SK-N-SH (cell line): ENCODE measurements around the gene CCDC174. TPM values are rescaled to one million over a fixed set of nuclear protein-coding genes. Genes with fewer than 3 reads are reported as not detected.
"Not testable (repeated sequence)": the region's sequence is repeated elsewhere in the genome, so short reads cannot be mapped to it uniquely, and the experiment has no call there.

Source experiments
- CTCF ChIA-PET: fragments of 300-600, 350-600 bp; formaldehyde crosslinking; extraction: SDS; loops from one replicate; lab custom pipeline; 2021; lab: Yijun Ruan, JAX
- POLR2A ChIA-PET: fragments of 350-600 bp; sonication (Branson Sonifier 250); formaldehyde crosslinking; extraction: SDS; loops from one replicate; lab custom pipeline; 2020; ENCODE audit warnings: antibody characterized with exemption, inconsistent platforms; lab: Yijun Ruan, JAX
- DNase-seq: peaks from one replicate; pipeline ENCODE4 v3.0.0; 2012
- H2AFZ ChIP-seq: fragments of 200-600 bp; sonication (generic); 2 replicates; pipeline ENCODE4 v1.8.1; 2016; ENCODE audit warnings: antibody characterized with exemption, mild to moderate bottlenecking, low read depth
- H3F3A ChIP-seq: fragments of 200-600 bp; sonication (generic); replicated peaks from 2 replicates; pipeline ENCODE3; 2016; ENCODE audit warnings: antibody characterized with exemption, mild to moderate bottlenecking; ENCODE audit not compliant: insufficient read depth
- H3K27ac ChIP-seq, 2 experiments: fragments of 200-500 bp in 1 of 2; fragments of 200-600 bp in 1 of 2; sonication (Bioruptor generic) in 1 of 2; sonication (generic), shearing (Covaris generic) in 1 of 2; 2 replicates each; pipeline versions ENCODE4 v1.5.1 to v1.6.1; 2014 to 2016; ENCODE audit warnings: low read depth in 2 of 2, inconsistent platforms in 1 of 2, low read length in 1 of 2, mild to moderate bottlenecking in 1 of 2, mixed read lengths in 1 of 2
- H3K27me3 ChIP-seq: fragments of 200-600 bp; sonication (generic), shearing (Covaris generic); 2 replicates; pipeline ENCODE4 v1.6.1; 2016; ENCODE audit warnings: mixed run types; ENCODE audit not compliant: insufficient read depth
- H3K36me3 ChIP-seq, 2 experiments: fragments of 200-500 bp in 1 of 2; fragments of 200-600 bp in 1 of 2; sonication (Bioruptor generic) in 1 of 2; sonication (generic) in 1 of 2; replicated peaks in 1 of 2; 2 replicates each; pipeline versions ENCODE3 to v1.5.1; 2014 to 2016; ENCODE audit warnings: low read length in 1 of 2, mild to moderate bottlenecking in 1 of 2; ENCODE audit not compliant: insufficient read depth in 2 of 2, control insufficient read depth in 1 of 2
- H3K4me1 ChIP-seq, 2 experiments: fragments of 200-500 bp in 1 of 2; fragments of 200-600 bp in 1 of 2; sonication (Bioruptor generic) in 1 of 2; sonication (generic), shearing (Covaris generic) in 1 of 2; 2 replicates each; pipeline versions ENCODE4 v1.5.1 to v1.6.1; 2014 to 2016; ENCODE audit warnings: low read depth in 1 of 2, low read length in 1 of 2, mixed run types in 1 of 2; ENCODE audit not compliant: insufficient read depth in 2 of 2, control insufficient read depth in 1 of 2
- H3K4me2 ChIP-seq: fragments of 200-600 bp; sonication (generic), shearing (Covaris generic); 2 replicates; pipeline ENCODE4 v1.6.1; 2017; ENCODE audit warnings: mixed run types
- H3K4me3 ChIP-seq, 2 experiments: fragments of 200-500 bp in 1 of 2; fragments of 200-600 bp in 1 of 2; sonication (Bioruptor generic) in 1 of 2; sonication (generic), shearing (Covaris generic) in 1 of 2; 2 replicates each; pipeline versions ENCODE4 v1.5.1 to v1.8.1; 2014 to 2016; ENCODE audit warnings: low read depth in 2 of 2, inconsistent platforms in 1 of 2, low read length in 1 of 2, mild to moderate bottlenecking in 1 of 2, mixed read lengths in 1 of 2, moderate library complexity in 1 of 2
- H3K79me2 ChIP-seq: fragments of 200-600 bp; sonication (generic); 2 replicates; pipeline ENCODE4 v1.8.1; 2017; ENCODE audit warnings: mild to moderate bottlenecking; ENCODE audit not compliant: insufficient read depth
- H3K9ac ChIP-seq: fragments of 200-600 bp; sonication (generic); 2 replicates; pipeline ENCODE4 v1.6.1; 2017; ENCODE audit warnings: mixed run types
- H3K9me2 ChIP-seq: fragments of 200-600 bp; sonication (generic); 2 replicates; pipeline ENCODE4 v1.6.1; 2017; ENCODE audit warnings: mixed run types
- H3K9me3 ChIP-seq: fragments of 200-600 bp; sonication (generic); 2 replicates; pipeline ENCODE4 v1.6.1; 2017; ENCODE audit warnings: mixed run types, mild to moderate bottlenecking, moderate library complexity
- H4K20me1 ChIP-seq: fragments of 200-600 bp; sonication (generic); 2 replicates; pipeline ENCODE4 v1.6.1; 2017; ENCODE audit warnings: mild to moderate bottlenecking, mixed run types; ENCODE audit not compliant: insufficient read depth
- CTCF ChIP-seq: fragments of 200-600 bp; sonication (generic); IDR thresholded peaks from 2 replicates; pipeline ENCODE4 v1.6.1; 2017; ENCODE audit warnings: antibody characterized with exemption, mild to moderate bottlenecking, moderate library complexity
- EZH2phosphoT487 ChIP-seq: fragments of 200-600 bp; sonication (generic); IDR thresholded peaks from 2 replicates; pipeline ENCODE4 v1.6.1; 2017; ENCODE audit warnings: low read depth, mixed run types, mild to moderate bottlenecking, antibody characterized with exemption, moderate library complexity, borderline replicate concordance
- FOSL2 ChIP-seq: IDR thresholded peaks from 2 replicates; pipeline ENCODE4 v1.4.0; 2012; ENCODE audit warnings: low read depth, mild to moderate bottlenecking, moderate library complexity, borderline replicate concordance
- FOXJ3 ChIP-seq: sonication (generic); formaldehyde crosslinking; IDR thresholded peaks from 2 replicates; pipeline ENCODE4 v1.5.1; 2020; ENCODE audit warnings: mild to moderate bottlenecking, missing genetic modification reagents
- FOXM1 ChIP-seq: IDR thresholded peaks from 2 replicates; pipeline ENCODE4 v1.4.0; 2012; ENCODE audit warnings: low read depth, mild to moderate bottlenecking
- GABPA ChIP-seq: IDR thresholded peaks from 2 replicates; pipeline ENCODE4 v1.4.0; 2012; ENCODE audit warnings: low read depth, mild to moderate bottlenecking
- GATA2 ChIP-seq: sonication (generic); formaldehyde crosslinking; IDR thresholded peaks from 2 replicates; pipeline ENCODE4 v1.5.0; 2020; ENCODE audit warnings: mild to moderate bottlenecking, missing genetic modification reagents
- NRF1 ChIP-seq: IDR thresholded peaks from 2 replicates; pipeline ENCODE4 v1.6.1; 2012; ENCODE audit warnings: low read depth, mild to moderate bottlenecking, low read length
- RAD21 ChIP-seq: IDR thresholded peaks from 2 replicates; pipeline ENCODE4 v1.6.1; 2012; ENCODE audit warnings: mild to moderate bottlenecking, low read length
- RCOR1 ChIP-seq: fragments of 150-350 bp; IDR thresholded peaks from 2 replicates; pipeline ENCODE4 v1.6.1; 2017; ENCODE audit warnings: antibody characterized with exemption, low read length
- RXRA ChIP-seq: IDR thresholded peaks from 2 replicates; pipeline ENCODE4 v1.4.0; 2012; ENCODE audit warnings: low read depth, mild to moderate bottlenecking, borderline replicate concordance
- SMC3 ChIP-seq: IDR thresholded peaks from 2 replicates; pipeline ENCODE4 v1.6.1; 2012; ENCODE audit warnings: low read depth, low read length, improper control_type of control experiment
- TEAD4 ChIP-seq: IDR thresholded peaks from 2 replicates; pipeline ENCODE4 v1.4.0; 2012; ENCODE audit warnings: mild to moderate bottlenecking, borderline replicate concordance; ENCODE audit not compliant: insufficient read depth
- USF1 ChIP-seq: IDR thresholded peaks from 2 replicates; pipeline ENCODE4 v1.4.0; 2012; ENCODE audit warnings: low read depth, borderline replicate concordance
- WGBS: methylation state at CpG from one replicate; pipeline ENCODE4 v1.1.6; 2017; ENCODE audit warnings: low lambda C conversion rate; 5-methylcytosine and 5-hydroxymethylcytosine counted together
- polyA plus RNA-seq, 3 experiments: library from polyadenylated mRNA; depleted of rRNA; stranded (reverse); fragments of >200 nt; gene quantifications; 2 replicates each; pipeline ENCODE4 v1.2.3, GENCODE V29; 2012

Gene CCDC174
- polyA plus RNA-seq, 1 of the 3 experiments (the other 2 are of a cell fraction) = 6.6 TPM

- WGBS = 45% methylated on average over 2 of the region's 3 CpGs
- Histone ChIP-seq H3F3A (no peaks in the 10 kb centered on the region), H3K4me3 (no peak overlapping the region), H4K20me1 (no peaks in the 10 kb centered on the region), H3K27me3 (peaks cover 11% of the 10 kb centered on the region; the same call in 1 of the 2 replicates), H3K4me1 (no peaks in the 10 kb centered on the region), H3K27ac (no peak overlapping the region), H2AFZ (no peak overlapping the region), H3K79me2 (no peaks in the 10 kb centered on the region), H3K9me3 (no peaks in the 10 kb centered on the region), H3K36me3 (no peaks in the 10 kb centered on the region), H3K9me2 (no peaks in the 10 kb centered on the region), H3K4me2 (no peak overlapping the region), H3K9ac (no peak overlapping the region)
- CTCF ChIA-PET = interaction anchor here (1.1 to 2.2 kb wide), 2 partner anchors 47 to 99 kb away, joined by 3 to 10 read pairs; no protein-coding TSS in a partner anchor
- no peak for TF ChIP-seq FOXM1
- no peak for TF ChIP-seq TEAD4
- TF ChIP-seq RAD21 = 0 out of 2 replicates have a peak, but pooled peaks have one; percentile 8
- TF ChIP-seq EZH2phosphoT487 = no peak
- TF ChIP-seq FOXJ3 = no peak
- no peak for TF ChIP-seq SMC3
- no peak for TF ChIP-seq CTCF
- POLR2A ChIA-PET = no interaction called here
- no peak for DNase-seq
These were observed 43.3 kb upstream of the CCDC174 start for GRCh38 chr3:14608298-14608697.

GRCh38 chr3:14609058-14609457 is 42.5 kb upstream of the CCDC174 start:
- H3K4me3 ChIP-seq, H3K27ac ChIP-seq, H3K79me2 ChIP-seq, H3K27me3 ChIP-seq, POLR2A ChIA-PET, H3K4me1 ChIP-seq, DNase-seq, H3K4me2 ChIP-seq, H2AFZ ChIP-seq, H3F3A ChIP-seq, H3K36me3 ChIP-seq, H3K9me2 ChIP-seq, H3K9ac ChIP-seq, H4K20me1 ChIP-seq, H3K9me3 ChIP-seq: not testable (repeated sequence)
- 78% methylated on average over 3 of the region's 3 CpGs for WGBS
- CTCF ChIA-PET = interaction anchor here (1.1 to 2.2 kb wide), 3 partner anchors 47 to 100 kb away, joined by 3 to 10 read pairs (median 3); no protein-coding TSS in a partner anchor

GRCh38 chr3:14609506-14609905 is 42.1 kb upstream of the CCDC174 start:
- Histone ChIP-seq H3K36me3 (no peaks in the 10 kb centered on the region), H4K20me1 (no peaks in the 10 kb centered on the region), H2AFZ (no peak overlapping the region), H3K27ac (no peak overlapping the region), H3F3A (no peaks in the 10 kb centered on the region), H3K9me2 (no peaks in the 10 kb centered on the region), H3K79me2 (no peaks in the 10 kb centered on the region), H3K9ac (no peak overlapping the region), H3K4me3 (no peak overlapping the region), H3K4me2 (no peak overlapping the region), H3K27me3 (peaks cover 3% of the 10 kb centered on the region; the same call in 1 of the 2 replicates), H3K4me1 (no peaks in the 10 kb centered on the region), H3K9me3 (no peaks in the 10 kb centered on the region)
- ChIA-PET POLR2A (no interaction called here), CTCF (interaction anchor here (0.8 to 1.2 kb wide), 3 partner anchors 23 to 60 kb away, joined by 3 to 4 read pairs (median 3); no protein-coding TSS in a partner anchor)
- DNase-seq = no peak
- no peak for TF ChIP-seq NRF1
- TF ChIP-seq RAD21 = no peak
- no peak for TF ChIP-seq SMC3
- TF ChIP-seq GATA2 (CRISPR knock-in tag) = no peak
- no peak for TF ChIP-seq FOSL2
- TF ChIP-seq RXRA = no peak
- TF ChIP-seq RCOR1 = no peak
- TF ChIP-seq GABPA = no peak
- TF ChIP-seq USF1 = no peak
- 46% methylated on average over 4 of the region's 4 CpGs for WGBS
